Measurements from ENCODE around the gene RCL1. TPM values are rescaled to one million over a fixed set of nuclear protein-coding genes. Genes with fewer than 3 reads are reported as not detected.

The RCL1 gene
- polyA plus RNA-seq, 1 of the 3 experiments (the other 2 are of a cell fraction) = 18.4 TPM

Small RNA genes lying within 50 kb of the gene (small RNA-seq; reads per million reads assigned to genes)
- gene AL158147.1 = 0 reads per million in 7 experiments
- 0 reads per million in 7 experiments for gene MIR101-2

Other genes with a start within 250 kb of the RCL1 start
- gene PLPP6, start 130.7 kb upstream of the RCL1 start, polyA plus RNA-seq (2012; rRNA removed) = 8.8 and 11.2 TPM in 2 replicates
- gene SPATA6L, start 126.5 kb upstream of the RCL1 start, polyA plus RNA-seq (2012; rRNA removed) = 0.44 and 0.47 TPM in 2 replicates
- 6.5 and 7.2 TPM in 2 replicates for gene CDC37L1, start 113.4 kb upstream of the RCL1 start, polyA plus RNA-seq (2012; rRNA removed)
- 20.6 and 30.8 TPM in 2 replicates for gene AK3, start 51.7 kb upstream of the RCL1 start, polyA plus RNA-seq (2012; rRNA removed)
- gene JAK2, start 192.3 kb downstream of the RCL1 start, polyA plus RNA-seq (2012; rRNA removed) = 1.3 and 2.3 TPM in 2 replicates